Stimulated activated CD8-positive, alpha-beta memory T cell treated with anti-CD3 and anti-CD28 coated beads, Interleukin-12 subunit alpha, Interleukin-12 subunit beta, amount 100 ng/mL, for 4 hours (primary cell): ENCODE data around the gene CERS6.
"Not testable (repeated sequence)": the region's sequence is repeated elsewhere in the genome, so short reads cannot be mapped to it uniquely, and the experiment has no call there.

Experiments
- DNase-seq: peaks from one replicate; pipeline ENCODE4 v3.0.0-alpha.2; 2020; ENCODE audit warnings: low read depth

Gene CERS6

DNA sequence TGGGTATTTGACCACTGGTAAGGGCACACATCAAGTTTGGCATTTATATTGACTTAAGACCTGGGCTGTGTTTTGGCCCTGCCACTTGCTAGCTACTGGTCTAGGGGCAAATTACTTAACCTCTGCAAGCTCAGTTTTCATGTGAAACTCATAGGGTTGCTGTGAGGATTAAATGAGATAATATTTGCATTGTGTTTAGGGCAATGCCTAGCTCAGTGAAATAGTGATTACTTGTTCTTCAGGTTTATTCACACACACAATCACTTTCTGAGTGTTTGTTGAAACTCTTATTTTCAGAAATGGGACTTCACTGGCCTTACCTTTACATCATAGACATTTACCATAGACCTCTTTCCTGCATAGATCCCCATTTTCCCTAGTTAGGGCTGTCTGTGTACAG is 12.3 kb downstream of the CERS6 start:
- DNase-seq = no peak

DNA sequence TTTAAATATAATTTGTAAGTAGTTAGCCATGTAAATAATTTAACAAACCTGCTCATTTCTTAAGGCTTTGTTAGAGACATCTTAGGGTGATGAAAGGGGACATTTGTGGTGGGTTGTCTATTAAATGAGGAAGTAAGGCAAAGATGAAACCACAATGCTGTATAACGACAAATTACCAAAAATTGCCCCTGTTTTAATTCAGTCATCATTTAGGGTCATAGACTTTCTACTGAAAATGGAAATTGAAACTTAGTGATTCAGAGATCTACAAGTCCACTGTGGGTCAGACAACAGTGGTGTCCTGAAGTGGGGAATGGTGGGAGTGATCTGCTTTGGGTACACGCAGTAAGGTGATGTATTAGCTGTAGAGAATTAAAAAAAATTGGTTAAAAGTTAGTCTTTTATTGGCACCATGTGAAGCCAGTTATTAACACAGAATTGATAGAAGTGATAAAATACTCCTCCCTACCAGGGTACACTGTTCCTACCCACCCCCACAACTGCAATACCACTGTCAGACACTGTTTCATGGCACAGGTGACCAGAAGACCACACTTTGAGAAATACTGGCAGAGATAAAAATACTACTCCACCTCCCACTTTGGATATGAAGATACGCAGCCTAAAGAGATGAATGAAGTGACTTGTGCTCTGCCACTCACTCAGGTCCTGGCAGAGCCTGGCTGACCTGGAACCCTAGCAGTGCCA is 13.4 kb downstream of the CERS6 start:
- no peak for DNase-seq

DNA sequence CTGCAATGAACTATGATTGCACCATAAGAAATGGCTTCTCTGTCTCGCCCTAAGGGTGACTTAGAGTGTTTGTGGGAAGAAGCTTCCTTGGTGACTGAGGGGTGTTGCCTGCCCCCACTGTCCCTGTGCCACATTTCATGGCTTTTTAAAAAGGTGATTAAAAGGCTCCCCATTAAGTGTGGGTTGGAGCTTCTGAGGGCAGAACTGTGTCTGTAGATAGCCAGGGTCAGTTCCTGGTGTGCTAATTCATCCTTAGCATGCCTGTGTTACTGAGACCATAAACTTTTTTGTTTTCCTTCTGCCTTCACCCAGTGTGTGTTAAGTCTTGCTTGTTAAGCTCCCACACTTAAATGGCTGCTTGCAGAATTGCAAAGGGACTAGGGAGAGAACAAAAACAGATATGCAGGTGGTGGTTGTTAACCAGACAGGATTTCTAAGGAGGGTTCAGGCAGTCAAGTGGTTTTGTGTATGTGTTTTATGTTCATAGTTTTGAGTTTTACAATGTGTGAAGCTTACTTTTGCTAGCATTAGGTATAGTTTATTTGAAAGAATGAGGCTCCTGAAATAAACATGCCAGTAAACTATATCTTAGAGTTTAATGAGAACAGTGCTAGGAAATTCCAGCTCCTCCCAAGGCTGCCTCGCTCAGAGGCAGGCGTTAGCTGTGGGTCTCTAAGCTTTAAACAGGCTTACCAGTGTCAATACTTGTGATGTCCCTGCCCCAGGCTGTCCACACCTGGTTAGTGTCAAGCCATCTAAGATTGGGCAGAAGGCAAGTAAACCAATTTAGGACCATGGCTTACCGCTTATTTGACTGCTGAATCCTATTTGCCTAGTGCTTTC is 14.5 kb downstream of the CERS6 start:
- no peak for DNase-seq

DNA sequence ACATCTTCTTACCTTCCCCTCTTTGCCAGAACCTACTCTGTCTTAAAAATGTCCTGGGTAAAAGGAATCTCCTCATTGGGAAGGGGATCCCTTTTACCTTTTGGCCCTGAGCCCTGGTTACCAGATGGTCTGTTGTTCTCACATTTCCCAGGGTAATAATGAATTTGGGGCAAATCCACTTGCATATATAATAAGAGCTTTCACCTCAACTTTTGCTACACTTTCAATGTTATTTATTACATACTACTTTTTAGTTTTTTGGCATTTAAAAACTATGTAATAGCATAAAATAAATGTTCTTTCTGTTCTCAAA is 15.0 kb downstream of the CERS6 start:
- no peak for DNase-seq

DNA sequence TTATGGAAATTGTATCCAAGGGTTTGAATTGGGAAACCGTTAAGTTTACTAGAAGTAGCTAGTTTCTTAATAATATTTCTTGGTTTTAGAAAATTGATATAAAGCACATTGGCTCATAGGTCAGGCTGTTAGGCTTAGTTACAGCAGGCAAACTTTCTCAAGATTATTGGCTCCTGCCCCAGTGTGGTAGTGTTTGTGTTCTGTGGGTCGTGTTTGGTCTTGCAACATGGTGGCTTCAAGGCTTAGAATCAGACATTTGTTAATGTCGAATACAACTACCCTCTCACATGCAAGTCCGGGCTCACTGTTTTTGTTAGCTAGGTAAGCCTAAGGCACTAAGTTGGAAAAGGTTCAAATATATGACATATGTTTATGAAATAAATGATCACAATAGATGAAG is 19.6 kb downstream of the CERS6 start:
- DNase-seq = no peak

DNA sequence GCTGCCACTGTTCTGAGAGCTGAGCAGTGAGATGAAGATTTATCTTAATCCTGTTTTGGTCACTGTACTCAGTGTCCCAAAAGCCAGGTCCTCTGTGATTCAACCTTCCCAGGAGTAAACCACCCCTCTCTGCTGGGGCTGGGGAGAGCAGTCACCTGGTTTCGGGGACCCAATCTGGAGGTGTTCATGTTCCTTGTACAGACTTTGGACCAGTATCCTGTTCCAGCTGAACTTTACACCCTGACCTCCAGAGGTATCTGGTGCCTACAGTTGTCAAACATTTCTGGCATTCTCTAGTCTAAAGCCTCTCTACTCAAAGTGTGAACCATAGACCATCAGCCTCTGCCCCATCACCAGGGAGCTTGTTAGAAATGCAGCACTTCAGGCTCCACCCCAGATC is 22.1 kb downstream of the CERS6 start:
- DNase-seq = no peak

DNA sequence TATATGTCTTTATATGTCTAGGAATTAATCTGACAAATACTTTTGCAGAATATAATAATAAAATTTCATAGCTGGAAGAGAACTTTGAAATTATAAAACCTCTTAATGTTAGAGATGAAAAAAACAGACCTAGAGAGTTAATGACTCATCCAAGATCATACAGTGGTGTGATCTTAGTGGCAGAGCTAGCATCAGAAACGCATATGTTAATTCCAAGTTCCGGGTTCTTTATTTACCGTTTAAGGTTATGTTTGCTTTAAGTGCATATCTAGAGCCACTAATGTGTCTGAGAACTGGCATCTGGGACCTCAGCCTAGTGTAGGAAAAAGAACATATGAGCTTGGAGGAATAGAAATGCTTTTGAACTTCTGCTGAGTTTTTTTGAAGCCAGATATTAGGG is 24.3 kb downstream of the CERS6 start:
- DNase-seq = no peak

DNA sequence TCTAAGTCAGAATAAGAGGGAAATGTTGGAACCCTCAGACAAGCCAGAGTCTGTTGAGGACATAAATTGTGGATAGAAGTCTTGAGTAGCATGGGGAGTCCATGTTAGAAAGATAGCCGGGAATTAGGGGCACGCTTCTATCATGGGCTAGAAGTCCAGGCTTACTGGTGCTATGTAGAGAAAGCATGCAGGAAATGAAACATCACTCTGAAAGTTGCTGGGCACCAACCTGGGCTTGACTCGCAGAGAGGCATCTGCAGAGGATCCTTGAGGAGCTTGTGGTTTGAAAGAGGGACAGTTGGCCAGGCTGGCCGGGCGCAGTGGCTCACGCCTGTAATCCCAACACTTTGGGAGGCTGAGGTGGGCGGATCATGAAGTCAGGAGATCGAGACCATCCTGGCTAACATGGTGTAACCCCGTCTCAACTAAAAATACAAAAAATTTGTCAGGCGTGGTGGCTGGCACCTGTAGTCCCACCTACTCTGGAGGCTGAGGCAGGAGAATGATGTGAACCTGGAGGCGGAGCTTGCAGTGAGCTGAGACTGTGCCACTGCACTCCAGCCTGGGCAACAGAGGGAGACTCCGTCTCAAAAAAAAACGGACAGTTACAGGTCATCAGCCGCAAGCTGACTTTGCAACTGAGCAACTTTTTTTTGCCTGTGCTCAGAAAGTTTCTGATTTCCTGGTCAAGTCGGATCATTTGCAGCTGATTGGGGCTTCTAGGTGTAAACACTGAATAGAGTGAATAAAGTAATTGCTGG is 24.9 kb downstream of the CERS6 start:
- DNase-seq = no peak

DNA sequence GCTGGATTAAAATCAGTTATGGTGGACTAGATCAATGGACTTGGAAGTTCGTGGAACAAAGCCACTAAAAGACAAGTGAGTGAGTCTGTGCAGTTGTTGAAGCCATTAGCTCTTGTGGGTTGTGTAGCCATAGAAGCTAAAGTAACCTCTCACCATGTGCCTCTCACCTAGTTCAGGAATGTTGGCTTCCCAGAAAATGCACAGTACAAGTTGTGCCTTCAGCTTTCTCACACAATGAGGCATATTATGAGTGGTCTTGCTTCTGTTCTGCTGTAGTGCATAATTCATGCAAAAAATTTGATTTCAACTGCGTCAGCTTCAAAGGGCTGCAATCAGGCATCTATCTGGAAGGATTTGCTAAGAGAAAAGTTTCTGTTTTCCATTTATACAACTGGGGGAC is 26.2 kb downstream of the CERS6 start:
- no peak for DNase-seq

DNA sequence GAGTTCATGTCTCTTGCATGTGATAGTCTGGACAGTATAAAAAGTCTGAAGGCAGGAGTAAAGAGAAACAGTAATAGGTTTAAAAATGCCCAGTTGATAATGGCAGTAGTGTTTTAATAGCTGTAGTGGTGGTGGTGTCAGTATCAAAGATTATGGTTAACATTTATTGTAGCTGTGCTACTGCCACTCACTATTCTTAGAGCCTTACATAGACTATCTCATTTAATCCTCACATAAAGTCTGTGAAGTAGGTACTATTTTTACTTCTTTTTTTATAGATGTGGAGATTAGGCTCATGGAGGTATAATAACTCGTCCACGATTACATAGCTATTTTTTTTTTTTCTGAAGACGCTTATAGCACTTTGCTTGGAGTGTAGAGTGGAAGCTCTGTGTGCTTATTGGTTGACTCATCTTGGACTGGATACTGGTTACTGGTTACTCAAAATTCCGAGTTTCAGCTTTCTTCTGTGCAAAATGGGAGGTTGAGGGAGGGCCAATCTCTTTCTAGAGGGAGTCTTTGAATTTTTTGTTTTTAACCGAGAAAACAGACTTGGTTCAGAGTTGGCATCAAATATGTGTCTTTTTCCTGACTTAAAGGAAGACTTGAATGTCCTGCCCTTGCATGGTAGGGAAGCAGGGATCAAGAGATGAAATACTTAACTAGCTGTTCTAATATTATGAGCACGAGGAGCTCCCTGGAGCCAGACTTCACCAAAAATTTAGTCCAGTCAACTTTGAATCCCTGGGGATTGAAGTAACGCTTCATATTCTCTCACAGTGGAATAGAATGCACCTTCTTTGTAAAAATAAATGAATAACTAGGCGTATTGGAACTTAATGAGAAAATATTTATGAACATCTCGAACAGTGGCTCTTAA is 27.1 kb downstream of the CERS6 start:
- DNase-seq = no peak

DNA sequence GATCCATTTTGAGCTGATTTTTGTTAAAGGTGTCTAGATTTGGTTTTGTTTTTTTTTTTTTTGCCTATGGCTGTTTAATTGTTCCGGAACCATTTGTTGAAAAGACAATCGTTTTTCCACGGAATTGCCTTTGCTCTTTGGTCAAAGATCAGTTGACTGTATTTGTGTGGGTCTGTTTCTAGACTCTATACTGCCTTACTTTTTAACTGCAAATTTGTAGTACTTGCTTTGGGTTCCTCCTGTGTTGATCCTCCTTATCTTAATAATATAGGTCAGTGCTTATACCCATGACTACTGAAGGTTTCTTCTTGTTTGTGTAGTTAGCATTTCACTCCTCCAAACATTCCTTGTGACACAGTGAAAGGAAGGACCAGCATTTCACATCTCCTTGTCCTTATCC is 30.4 kb downstream of the CERS6 start:
- DNase-seq = no peak

DNA sequence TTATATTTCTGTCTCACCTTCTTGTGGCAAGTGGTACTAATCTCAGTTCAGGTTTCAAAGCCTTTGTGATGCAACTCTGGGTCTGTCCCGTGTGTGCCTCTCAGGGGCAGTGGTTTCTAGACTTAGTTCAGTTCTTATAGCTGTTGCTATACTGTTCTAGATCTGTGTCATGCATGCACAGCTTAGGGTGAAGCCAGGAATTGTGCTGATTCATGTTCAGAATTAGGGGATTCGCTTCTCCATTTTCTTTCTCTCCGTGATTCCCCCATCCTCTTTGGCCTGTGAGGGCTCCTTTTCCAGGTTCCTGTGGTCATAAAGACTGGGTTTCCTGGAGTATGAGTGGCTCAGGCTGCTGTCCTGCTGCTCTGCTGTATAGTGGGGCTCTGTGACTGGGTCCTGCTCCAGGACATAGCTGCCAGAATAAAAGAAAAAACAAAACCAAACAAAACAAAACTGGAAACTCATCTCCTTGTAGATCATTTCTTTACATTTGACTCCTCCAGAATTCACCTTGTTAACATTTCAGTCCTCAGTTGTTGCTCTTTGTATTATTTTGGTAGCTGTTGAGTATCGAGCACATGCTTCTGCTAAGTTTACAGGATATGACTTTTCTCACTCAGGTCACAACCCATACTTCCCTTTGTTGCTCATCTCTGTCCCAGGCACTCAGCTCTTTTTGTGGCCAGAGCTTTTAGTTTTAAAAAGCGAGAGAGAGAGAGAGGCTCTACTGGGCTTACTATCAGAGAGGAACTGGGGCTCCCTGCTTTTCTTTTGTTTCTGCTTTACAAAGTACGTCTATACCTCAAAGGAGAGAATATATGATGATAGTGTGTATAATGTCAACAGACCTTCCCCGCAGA is 34.2 kb downstream of the CERS6 start:
- no peak for DNase-seq

DNA sequence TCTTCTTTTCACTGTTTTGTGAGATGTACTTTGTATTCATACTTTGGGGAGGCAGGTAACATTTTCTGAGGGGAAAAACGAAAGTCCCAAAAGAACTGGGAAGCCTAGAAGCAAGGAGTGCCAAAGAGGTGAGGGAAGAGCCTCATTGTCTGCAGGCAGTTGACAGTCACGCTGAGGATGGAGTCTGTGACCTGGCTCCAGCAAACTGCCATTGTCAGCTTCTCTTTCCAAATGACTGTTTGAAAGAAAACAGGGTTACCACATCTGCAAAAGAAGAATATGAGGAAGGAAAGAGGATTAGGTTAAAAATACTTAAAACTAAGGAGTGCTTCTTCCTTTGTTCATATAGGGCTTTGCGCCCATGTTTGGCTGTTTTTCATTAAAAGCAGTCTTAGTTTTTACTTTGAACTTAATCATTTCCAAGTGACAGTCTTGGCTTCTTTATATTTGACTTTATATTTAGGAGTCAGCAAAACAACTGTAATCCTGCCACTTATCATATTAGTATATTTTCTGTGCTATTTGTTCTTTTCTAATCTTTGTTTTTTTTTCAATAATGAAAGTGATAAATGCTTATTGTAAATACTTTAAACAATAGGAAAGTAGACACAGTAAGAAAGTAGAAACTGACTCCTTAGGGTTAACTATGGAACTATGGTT is 35.0 kb downstream of the CERS6 start:
- DNase-seq = no peak

DNA sequence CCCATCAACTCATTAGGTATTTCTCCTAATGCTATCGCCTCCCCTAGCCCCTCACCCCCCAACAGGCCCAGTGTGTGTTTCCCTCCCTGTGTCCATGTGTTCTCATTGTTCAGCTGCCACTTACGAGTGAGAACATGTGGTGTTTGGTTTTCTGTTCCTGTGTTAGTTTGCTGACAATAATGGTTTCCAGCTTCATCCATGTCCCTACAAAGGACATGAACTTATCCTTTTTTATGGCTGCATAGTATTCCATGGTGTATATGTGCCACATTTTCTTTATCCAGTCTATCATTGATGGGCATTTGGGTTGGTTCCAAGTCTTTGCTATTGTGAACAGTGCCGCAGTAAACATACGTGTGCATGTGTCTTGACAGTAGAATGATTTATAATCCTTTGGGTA is 35.7 kb downstream of the CERS6 start:
- DNase-seq = not testable (repeated sequence)

DNA sequence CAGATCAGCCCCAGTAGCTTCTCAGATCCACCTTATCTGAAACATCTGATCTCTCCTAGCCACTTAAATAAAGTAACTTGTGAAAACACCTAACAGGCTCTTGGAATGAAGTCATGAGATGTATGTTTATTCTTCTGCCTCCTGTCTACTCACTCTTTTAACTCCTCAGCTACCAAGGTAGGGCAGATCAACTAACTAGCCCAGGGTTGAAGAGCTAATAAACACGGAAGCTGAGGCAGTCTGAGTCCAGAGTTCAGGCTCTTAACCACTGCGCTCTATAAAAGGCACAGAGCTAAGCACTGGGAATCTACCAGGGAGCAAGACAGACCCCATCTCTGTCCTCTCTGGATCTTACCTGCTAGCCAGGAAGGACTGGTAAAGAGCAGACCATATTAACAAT is 37.1 kb downstream of the CERS6 start:
- DNase-seq = not testable (repeated sequence)

DNA sequence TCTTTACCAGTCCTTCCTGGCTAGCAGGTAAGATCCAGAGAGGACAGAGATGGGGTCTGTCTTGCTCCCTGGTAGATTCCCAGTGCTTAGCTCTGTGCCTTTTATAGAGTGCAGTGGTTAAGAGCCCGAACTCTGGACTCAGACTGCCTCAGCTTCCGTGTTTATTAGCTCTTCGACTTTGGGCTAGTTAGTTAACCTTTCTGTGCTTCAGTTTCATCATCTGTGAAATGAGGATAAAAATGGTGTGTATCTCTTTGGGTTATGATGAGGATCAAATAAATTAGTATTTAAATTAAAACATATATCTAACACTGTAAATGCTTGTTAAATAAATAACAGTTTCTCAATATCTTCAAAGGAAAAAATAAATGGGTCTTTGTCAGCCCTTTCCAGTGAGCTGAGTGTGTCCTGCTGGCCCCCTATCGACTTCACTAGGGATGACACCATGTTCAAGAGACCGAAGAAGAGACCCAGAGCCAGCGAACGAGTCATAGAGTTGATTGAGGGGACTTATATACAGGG is 38.2 kb downstream of the CERS6 start:
- DNase-seq = no peak

DNA sequence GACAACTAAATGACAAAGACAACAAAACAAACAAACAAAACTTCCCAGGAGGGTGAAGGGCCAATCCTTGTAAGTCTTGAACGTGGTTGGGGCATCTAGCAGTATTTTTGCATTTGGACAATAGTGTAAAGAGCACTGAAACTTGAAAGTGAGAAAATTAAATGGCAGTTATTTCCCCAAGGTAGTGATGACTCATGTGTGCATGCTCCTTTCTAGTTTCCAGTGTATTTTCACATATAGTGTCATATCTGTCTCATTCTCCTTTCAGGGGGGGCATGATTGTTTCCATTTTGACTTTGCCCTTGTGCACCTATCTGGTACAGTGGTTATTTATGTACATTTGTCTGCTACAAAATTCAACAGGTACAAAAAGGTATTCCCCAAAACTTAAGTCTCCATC is 39.5 kb downstream of the CERS6 start:
- DNase-seq = no peak

DNA sequence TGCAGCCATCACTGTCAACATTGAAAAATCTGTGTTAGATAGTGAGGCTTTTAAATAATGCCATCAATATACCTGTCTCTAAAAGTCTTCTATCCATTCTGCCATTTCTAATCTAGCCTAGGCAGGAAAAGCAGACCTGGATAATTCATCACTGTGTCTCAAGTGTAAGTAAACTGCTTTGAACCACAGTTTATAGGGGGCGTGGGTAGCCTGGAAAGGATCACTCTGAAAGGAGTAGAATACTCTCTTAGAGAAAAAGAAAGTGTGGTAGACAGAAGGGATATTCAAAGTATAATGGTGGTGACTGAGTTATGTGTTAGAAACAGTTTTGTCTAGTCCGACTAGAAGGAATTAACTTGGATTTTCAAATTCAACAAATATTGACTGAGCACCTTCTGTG is 40.8 kb downstream of the CERS6 start:
- DNase-seq = no peak

DNA sequence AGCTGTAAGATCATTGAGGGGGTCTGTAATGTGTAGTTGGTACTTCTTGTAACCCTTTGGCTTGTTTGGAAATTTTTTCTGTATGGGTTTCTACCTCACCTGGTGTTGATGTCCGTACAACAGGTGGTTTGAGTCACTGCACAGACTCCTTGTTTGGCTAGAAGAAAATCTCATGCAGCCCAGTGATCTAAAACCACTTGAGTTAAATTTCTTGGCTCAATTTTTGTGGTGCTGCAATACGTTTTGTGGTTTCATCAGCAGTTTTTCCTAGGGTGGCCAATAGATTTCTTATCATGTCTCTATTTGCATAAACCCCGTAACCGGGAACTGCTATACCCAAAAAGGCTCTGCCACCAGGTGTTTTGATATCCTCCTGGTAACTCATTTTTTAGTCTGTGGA is 43.4 kb downstream of the CERS6 start:
- DNase-seq = no peak

DNA sequence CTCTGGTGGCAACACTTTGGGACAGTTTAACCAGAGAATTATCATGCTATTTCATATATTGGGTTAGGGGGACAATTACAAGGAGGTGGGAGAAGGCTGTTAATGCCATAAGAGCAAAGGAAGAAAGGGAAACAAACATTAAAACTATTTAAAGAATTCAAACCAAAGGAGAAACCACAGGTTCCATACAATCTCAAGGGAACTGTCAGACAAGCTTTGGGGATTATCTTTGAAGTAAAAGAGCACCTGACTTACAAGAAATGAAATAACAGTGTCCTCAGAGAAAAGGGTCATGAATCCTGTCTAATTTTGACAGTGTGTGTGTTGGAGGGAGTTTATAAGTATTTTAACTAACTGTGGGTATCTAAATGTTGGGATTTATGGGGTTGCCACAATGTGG is 44.4 kb downstream of the CERS6 start:
- DNase-seq = no peak
